MM.1S (cell line): ENCODE measurements around the gene GSX2.

Source experiments
- CTCF ChIP-seq: fragments of 300-600 bp; sonication (generic); IDR thresholded peaks from 2 replicates; pipeline ENCODE4 v1.5.1; 2016; ENCODE audit warnings: antibody characterized with exemption, low read length, mixed read lengths
- EZH2 ChIP-seq: fragments of 300-600 bp; sonication (generic); optimal IDR thresholded peaks from 2 replicates; pipeline ENCODE3; 2017; ENCODE audit warnings: low read depth, mild to moderate bottlenecking, antibody characterized with exemption, low read length, mixed read lengths
- EZH2phosphoT487 ChIP-seq: fragments of 300-600 bp; sonication (generic); IDR thresholded peaks from 2 replicates; pipeline ENCODE4 v1.6.1; 2018; ENCODE audit warnings: antibody characterized with exemption, low read length

- no peak for TF ChIP-seq CTCF
- TF ChIP-seq EZH2phosphoT487 = no peak
- no peak for TF ChIP-seq EZH2
Measured at GRCh38 chr4:54144199-54144598, 44.2 kb downstream of the GSX2 start.
